ENCODE measurements around the gene CENPVL1. TPM values are rescaled to one million over a fixed set of nuclear protein-coding genes. Genes with fewer than 3 reads are reported as not detected.
"Not testable (repeated sequence)": the region's sequence is repeated elsewhere in the genome, so short reads cannot be mapped to it uniquely, and the experiment has no call there.

Gene CENPVL1
- total RNA-seq = not detected in 2 replicates

DNA sequence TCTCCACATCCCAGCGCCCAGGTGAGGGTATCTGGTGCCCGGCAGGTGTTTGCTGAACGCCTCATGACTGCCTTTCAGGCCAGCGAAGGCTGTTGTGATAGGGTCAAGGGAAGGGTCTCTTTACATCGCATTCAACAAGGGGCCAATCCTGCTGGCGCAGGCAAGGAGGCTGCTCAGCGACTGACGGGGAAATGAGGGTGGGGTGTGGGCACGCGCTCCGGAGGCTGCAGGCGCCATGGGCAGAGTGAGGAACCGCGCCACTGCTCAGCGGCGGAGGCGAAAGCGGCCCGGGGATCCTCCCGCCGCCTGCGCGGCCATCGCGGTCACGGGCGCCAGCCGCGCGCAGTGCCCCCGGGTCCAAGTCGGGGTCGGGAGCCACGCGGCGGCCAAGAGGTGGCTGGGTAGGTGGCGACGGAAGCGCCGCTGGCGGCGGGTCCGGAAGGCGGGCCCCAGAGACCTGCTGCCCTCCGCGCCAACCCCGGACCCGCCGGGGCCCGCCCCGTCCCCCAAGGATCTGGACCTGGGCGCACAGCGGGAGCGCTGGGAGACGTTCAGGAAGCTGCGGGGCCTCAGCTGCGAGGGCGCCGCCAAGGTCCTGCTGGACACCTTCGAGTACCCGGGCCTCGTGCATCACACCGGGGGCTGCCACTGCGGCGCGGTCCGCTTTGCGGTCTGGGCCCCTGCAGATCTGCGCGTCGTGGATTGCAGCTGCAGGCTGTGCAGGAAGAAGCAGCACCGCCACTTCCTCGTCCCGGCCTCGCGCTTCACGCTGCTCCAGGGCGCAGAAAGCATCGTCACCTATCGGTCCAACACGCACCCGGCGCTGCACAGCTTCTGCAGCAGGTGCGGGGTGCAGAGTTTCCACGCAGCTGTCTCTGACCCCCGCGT lies at the start of gene CENPVL1:
Gene CENPVL1, plus strand, starts transcription at position 236 of the 888 bp plus-strand sequence. Its CDS starts 0 bp downstream, at position 236.
- not testable (repeated sequence) for H3K4me3 ChIP-seq (ENCODE audit: low read depth, low read length); DNase-seq (ENCODE audit: low read depth)

DNA sequence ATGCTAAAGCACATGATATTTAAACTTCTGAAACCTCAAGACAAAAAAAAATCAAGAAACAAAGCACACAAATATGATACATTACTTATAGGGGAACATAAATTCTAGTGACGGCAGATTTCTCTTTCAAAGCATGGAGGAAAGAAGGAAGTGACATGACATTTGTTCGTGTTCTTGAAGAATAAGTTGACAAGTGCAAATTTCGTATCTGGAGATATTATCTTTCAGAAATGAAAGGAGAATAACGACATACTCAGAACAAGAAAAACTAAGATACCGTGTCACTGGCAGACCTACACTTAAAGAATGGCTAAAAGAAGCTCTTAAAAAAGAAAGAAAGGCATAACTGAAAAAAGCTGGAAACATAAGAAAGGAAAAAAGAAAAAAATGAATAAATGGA lies 44.3 kb upstream of the CENPVL1 start:
- H3K4me3 ChIP-seq (ENCODE audit: low read depth, low read length) = no peak overlapping the region
- DNase-seq (ENCODE audit: low read depth) = no peak
- TF ChIP-seq, protein P1, sequence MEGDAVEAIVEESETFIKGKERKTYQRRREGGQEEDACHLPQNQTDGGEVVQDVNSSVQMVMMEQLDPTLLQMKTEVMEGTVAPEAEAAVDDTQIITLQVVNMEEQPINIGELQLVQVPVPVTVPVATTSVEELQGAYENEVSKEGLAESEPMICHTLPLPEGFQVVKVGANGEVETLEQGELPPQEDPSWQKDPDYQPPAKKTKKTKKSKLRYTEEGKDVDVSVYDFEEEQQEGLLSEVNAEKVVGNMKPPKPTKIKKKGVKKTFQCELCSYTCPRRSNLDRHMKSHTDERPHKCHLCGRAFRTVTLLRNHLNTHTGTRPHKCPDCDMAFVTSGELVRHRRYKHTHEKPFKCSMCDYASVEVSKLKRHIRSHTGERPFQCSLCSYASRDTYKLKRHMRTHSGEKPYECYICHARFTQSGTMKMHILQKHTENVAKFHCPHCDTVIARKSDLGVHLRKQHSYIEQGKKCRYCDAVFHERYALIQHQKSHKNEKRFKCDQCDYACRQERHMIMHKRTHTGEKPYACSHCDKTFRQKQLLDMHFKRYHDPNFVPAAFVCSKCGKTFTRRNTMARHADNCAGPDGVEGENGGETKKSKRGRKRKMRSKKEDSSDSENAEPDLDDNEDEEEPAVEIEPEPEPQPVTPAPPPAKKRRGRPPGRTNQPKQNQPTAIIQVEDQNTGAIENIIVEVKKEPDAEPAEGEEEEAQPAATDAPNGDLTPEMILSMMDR (IDR thresholded peaks at IDR 0.05; ENCODE audit: insufficient read depth, low read depth, low read length) = no peak

DNA sequence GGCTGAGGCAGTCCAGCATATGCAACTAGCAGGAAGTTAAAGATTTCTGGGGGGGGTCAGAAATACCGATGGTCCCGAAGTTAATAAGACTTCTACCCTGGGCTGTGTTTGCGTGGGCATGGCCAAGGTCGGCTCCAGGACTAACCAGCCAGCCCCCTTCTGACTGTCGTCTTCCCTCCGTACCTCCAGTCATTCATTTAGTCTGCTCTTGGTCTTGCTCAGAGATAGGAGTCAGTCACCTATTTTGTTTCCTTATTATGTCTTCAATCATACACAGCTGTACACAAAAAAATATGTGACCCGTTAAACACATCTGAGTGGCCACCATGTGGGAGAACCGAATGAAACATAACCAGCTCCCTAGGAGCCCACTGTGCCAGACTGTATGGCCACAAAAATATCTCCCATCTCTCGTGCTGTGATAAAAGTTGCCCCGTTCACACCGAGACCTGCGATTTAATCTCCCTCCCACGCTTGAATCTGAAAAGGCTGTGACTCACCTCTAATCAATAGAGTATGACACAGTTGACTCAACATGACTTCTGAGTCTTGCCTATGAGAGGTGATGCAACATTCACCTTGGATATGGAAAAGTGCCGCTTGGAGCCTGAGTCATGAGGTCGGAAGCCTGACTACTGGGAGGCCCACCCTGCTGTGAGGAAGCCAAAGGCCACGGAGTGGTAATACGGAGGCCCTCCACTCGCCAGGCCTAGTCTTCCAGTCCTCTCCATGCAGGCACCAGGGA lies 30.5 kb upstream of the CENPVL1 start:
- not testable (repeated sequence) for DNase-seq (ENCODE audit: low read depth); H3K4me3 ChIP-seq (ENCODE audit: low read depth, low read length)

DNA sequence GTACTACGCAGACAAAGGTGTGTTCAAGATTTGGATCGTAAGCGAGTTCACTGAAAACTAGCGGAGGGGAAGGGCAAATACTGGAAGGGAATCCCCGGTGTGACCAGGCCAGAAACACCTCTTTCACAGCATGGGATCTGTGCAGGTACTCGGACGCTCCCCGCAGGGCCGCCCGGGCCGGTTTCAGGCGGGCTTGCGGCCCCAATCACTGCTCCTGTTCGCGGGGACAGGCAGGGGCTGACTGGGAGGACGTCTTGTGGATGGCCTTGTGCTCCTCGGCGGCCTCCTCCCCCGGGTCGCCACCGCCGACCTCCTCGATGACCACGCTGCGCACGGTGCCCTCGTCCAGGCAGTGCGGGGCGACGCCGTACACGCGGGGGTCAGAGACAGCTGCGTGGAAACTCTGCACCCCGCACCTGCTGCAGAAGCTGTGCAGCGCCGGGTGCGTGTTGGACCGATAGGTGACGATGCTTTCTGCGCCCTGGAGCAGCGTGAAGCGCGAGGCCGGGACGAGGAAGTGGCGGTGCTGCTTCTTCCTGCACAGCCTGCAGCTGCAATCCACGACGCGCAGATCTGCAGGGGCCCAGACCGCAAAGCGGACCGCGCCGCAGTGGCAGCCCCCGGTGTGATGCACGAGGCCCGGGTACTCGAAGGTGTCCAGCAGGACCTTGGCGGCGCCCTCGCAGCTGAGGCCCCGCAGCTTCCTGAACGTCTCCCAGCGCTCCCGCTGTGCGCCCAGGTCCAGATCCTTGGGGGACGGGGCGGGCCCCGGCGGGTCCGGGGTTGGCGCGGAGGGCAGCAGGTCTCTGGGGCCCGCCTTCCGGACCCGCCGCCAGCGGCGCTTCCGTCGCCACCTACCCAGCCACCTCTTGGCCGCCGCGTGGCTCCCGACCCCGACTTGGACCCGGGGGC lies 28.2 kb upstream of the CENPVL1 start:
- DNase-seq (ENCODE audit: low read depth); H3K4me3 ChIP-seq (ENCODE audit: low read depth, low read length): not testable (repeated sequence)

DNA sequence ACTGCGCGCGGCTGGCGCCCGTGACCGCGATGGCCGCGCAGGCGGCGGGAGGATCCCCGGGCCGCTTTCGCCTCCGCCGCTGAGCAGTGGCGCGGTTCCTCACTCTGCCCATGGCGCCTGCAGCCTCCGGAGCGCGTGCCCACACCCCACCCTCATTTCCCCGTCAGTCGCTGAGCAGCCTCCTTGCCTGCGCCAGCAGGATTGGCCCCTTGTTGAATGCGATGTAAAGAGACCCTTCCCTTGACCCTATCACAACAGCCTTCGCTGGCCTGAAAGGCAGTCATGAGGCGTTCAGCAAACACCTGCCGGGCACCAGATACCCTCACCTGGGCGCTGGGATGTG lies 27.6 kb upstream of the CENPVL1 start, which contains the start of gene CENPVL2:
Gene CENPVL2, minus strand, starts transcription at position 112 of the 343 bp plus-strand sequence. Its CDS starts 0 bp downstream, at position 112.
- not testable (repeated sequence) for H3K4me3 ChIP-seq (ENCODE audit: low read depth, low read length); DNase-seq (ENCODE audit: low read depth)

DNA sequence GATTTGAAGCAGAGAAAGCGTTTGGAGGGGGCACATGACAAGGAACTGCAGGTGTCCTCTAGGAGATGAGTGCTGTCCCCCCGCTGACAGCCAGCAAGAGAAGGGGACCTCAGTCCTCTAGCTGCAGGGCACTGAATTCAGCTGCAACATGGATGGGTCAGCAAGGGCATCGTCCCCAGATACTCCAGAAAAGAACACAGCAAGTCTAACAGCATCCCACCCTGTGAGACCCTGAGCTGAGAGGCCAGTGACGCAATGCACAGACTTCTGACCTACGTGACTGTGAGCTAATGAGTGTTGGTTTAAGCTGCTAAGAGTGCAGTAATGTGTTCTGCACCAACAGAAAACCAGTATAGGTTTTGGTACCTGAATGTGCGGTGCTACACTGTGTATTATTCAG lies 16.1 kb upstream of the CENPVL1 start:
- no peak for DNase-seq (ENCODE audit: low read depth)
- H3K4me3 ChIP-seq (ENCODE audit: low read depth, low read length) = no peak overlapping the region
- TF ChIP-seq, protein P1 (IDR thresholded peaks at IDR 0.05; ENCODE audit: insufficient read depth, low read depth, low read length) = no peak

DNA sequence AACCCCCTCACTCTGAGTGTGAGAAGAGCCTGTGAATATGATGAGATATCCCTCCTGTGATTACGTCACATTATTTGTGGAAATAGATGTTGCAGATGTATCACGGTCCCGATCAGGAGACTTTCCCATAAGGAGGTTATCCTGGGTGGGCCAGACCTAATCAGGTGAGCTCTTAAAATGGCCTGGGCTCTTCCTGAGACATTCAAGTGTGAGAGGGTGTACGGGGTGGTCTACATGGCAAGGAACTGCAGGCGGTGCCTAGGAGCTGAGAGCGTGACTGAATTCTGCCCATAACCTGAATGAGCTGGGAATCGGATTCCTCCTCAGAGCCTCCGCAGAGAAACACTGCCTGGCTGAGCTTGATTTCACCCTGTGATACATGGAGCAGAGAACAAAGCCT lies 12.9 kb upstream of the CENPVL1 start:
- DNase-seq (ENCODE audit: low read depth) = no peak
- H3K4me3 ChIP-seq (ENCODE audit: low read depth, low read length) = no peak overlapping the region

DNA sequence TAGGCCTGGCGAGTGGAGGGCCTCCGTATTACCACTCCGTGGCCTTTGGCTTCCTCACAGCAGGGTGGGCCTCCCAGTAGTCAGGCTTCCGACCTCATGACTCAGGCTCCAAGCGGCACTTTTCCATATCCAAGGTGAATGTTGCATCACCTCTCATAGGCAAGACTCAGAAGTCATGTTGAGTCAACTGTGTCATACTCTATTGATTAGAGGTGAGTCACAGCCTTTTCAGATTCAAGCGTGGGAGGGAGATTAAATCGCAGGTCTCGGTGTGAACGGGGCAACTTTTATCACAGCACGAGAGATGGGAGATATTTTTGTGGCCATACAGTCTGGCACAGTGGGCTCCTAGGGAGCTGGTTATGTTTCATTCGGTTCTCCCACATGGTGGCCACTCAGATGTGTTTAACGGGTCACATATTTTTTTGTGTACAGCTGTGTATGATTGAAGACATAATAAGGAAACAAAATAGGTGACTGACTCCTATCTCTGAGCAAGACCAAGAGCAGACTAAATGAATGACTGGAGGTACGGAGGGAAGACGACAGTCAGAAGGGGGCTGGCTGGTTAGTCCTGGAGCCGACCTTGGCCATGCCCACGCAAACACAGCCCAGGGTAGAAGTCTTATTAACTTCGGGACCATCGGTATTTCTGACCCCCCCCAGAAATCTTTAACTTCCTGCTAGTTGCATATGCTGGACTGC lies 2.8 kb downstream of the CENPVL1 start:
- DNase-seq (ENCODE audit: low read depth); H3K4me3 ChIP-seq (ENCODE audit: low read depth, low read length): not testable (repeated sequence)

More for the DNA sequence above, 12.9 kb upstream of the CENPVL1 start:
- TF ChIP-seq, protein P1 (IDR thresholded peaks at IDR 0.05; ENCODE audit: insufficient read depth, low read depth, low read length) = no peak

DNA sequence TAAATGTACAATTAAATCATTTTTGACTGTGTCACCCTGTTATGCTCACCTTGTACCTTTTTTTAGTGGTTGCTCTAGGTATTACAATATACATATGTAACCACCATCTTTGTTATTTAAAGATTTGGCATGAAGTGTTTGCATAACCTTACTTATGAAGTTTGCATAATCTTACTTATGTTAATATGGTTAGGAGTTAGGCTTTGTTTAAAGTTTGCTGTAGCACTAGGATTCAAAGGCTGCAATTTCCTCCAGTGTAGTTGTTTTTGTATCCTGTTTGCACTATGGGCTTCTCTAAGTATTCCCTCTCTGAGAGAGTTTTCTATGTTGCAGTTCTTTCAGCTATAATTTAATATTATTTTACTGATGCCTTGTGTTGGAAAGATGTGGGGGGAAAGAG lies 17.9 kb downstream of the CENPVL1 start:
- TF ChIP-seq, protein P1 (IDR thresholded peaks at IDR 0.05; ENCODE audit: insufficient read depth, low read depth, low read length) = no peak
- no peak for DNase-seq (ENCODE audit: low read depth)
- H3K4me3 ChIP-seq (ENCODE audit: low read depth, low read length) = no peak overlapping the region
